ENCODE data around the gene DOK6.
A peak's percentile ranks its signal among the peaks of the same experiment; 100 is the strongest.
"Not testable (repeated sequence)": the region's sequence is repeated elsewhere in the genome, so short reads cannot be mapped to it uniquely, and the experiment has no call there.

Gene DOK6

GRCh38 chr18:69622961-69623360, 222.3 kb downstream of the DOK6 start:
- no peak for DNase-seq (ENCODE audit: low read depth in 2 of 2)

GRCh38 chr18:69626171-69626570, 225.5 kb downstream of the DOK6 start:
- DNase-seq (ENCODE audit: low read depth in 2 of 2), result no peak

GRCh38 chr18:69626643-69627242, 226.1 kb downstream of the DOK6 start:
- DNase-seq (ENCODE audit: low read depth in 2 of 2), result no peak

GRCh38 chr18:69628774-69629359, 228.2 kb downstream of the DOK6 start:
- DNase-seq (ENCODE audit: low read depth in 2 of 2), result no peak

- DNase-seq (ENCODE audit: low read depth in 2 of 2), result peak in 1 of 2 experiments; percentile 3
Measured at GRCh38 chr18:69631281-69631680, 230.6 kb downstream of the DOK6 start.

GRCh38 chr18:69635482-69635881, 234.8 kb downstream of the DOK6 start:
- DNase-seq (ENCODE audit: low read depth in 2 of 2), result no peak

GRCh38 chr18:69636529-69637301, 236.0 kb downstream of the DOK6 start:
- DNase-seq (ENCODE audit: low read depth in 2 of 2), result no peak

- DNase-seq (ENCODE audit: low read depth in 2 of 2), result no peak
Measured at GRCh38 chr18:69638056-69638455, 237.4 kb downstream of the DOK6 start.

GRCh38 chr18:69647702-69648101, 247.0 kb downstream of the DOK6 start:
- DNase-seq (ENCODE audit: low read depth in 2 of 2), result no peak

- no peak for DNase-seq (ENCODE audit: low read depth in 2 of 2)
Measured at GRCh38 chr18:69648486-69648885, 247.8 kb downstream of the DOK6 start.

- no peak for DNase-seq (ENCODE audit: low read depth in 2 of 2)
Measured at GRCh38 chr18:69649684-69650083, 249.0 kb downstream of the DOK6 start.

- DNase-seq (ENCODE audit: low read depth in 2 of 2), result no peak
Measured at GRCh38 chr18:69651243-69651642, 250.6 kb downstream of the DOK6 start.

GRCh38 chr18:69655816-69656215, 255.1 kb downstream of the DOK6 start:
- DNase-seq (ENCODE audit: low read depth in 2 of 2), result no peak

GRCh38 chr18:69658103-69658502, 257.4 kb downstream of the DOK6 start:
- DNase-seq (ENCODE audit: low read depth in 2 of 2), result no peak

- no peak for DNase-seq (ENCODE audit: low read depth in 2 of 2)
Measured at GRCh38 chr18:69658685-69659084, 258.0 kb downstream of the DOK6 start.

- no peak for DNase-seq (ENCODE audit: low read depth in 2 of 2)
Measured at GRCh38 chr18:69659142-69659651, 258.5 kb downstream of the DOK6 start.

- not testable (repeated sequence) for DNase-seq (ENCODE audit: low read depth in 2 of 2)
Measured at GRCh38 chr18:69662090-69662489, 261.4 kb downstream of the DOK6 start.

- no peak for DNase-seq (ENCODE audit: low read depth in 2 of 2)
Measured at GRCh38 chr18:69664399-69664798, 263.7 kb downstream of the DOK6 start.

- DNase-seq (ENCODE audit: low read depth in 2 of 2), result no peak
Measured at GRCh38 chr18:69674292-69674877, 273.7 kb downstream of the DOK6 start.

- no peak for DNase-seq (ENCODE audit: low read depth in 2 of 2)
Measured at GRCh38 chr18:69674966-69675365, 274.3 kb downstream of the DOK6 start.

GRCh38 chr18:69677595-69677994, 276.9 kb downstream of the DOK6 start:
- DNase-seq (ENCODE audit: low read depth in 2 of 2), result no peak

- no peak for DNase-seq (ENCODE audit: low read depth in 2 of 2)
Measured at GRCh38 chr18:69680123-69680522, 279.4 kb downstream of the DOK6 start.

- DNase-seq (ENCODE audit: low read depth in 2 of 2), result no peak
Measured at GRCh38 chr18:69683176-69683575, 282.5 kb downstream of the DOK6 start.

All from fibroblast of skin of left biceps (primary cell).